Activated CD8-positive, alpha-beta T cell treated with anti-CD3 and anti-CD28 coated beads, Interleukin-2, amount 10 ng/mL, durations not matched to agents 7 days and 5 days (primary cell): ENCODE data around the gene SSNA1. TPM values are rescaled to one million over a fixed set of nuclear protein-coding genes. Genes with fewer than 3 reads are reported as not detected.

Experiments used
- microRNA-seq: library from miRNA; unstranded; fragments of <30 nt; microRNA quantifications from one replicate; pipeline ENCODE4 v1.2.0, GENCODE V29; 2022
- total RNA-seq, 2 experiments: library from RNA; stranded (reverse); gene quantifications; one replicate each; pipeline ENCODE4 v1.2.3, GENCODE V29; 2021

SSNA1 gene
- total RNA-seq, 2 experiments from 2014 or later, result 88.2 to 90.0 TPM

Small RNA genes within 50 kb of the gene (microRNA-seq; reads per million reads assigned to microRNA genes)
- gene MIR3621, result not detected

Other genes starting within 250 kb of the SSNA1 start
- 100 to 1,000 TPM; 103 to 104 TPM for gene FBXW5, start 243.9 kb upstream of the SSNA1 start, total RNA-seq
- 1 to 10 TPM; 1.4 to 1.5 TPM for gene C8G, start 243.4 kb upstream of the SSNA1 start, total RNA-seq
- gene LCN12, start 236.4 kb upstream of the SSNA1 start, total RNA-seq, result 1 to 10 TPM; 1.0 to 1.7 TPM
- gene PTGDS, start 211.2 kb upstream of the SSNA1 start, total RNA-seq, result 1 to 10 TPM; 1.2 to 1.4 TPM
- not detected for gene LCNL1, start 205.7 kb upstream of the SSNA1 start, total RNA-seq
- gene PAXX, start 196.3 kb upstream of the SSNA1 start, total RNA-seq, result 10 to 100 TPM; 80.6 to 85.2 TPM
- 1 to 10 TPM; 3.6 to 4.8 TPM for gene CLIC3, start 192.1 kb upstream of the SSNA1 start, total RNA-seq
- 10 to 100 TPM; 61.5 to 62.0 TPM for gene ABCA2, start 160.4 kb upstream of the SSNA1 start, total RNA-seq
- 1 to 10 TPM; 2.5 to 2.6 TPM for gene FUT7, start 156.6 kb upstream of the SSNA1 start, total RNA-seq
- 10 to 100 TPM; 20.1 to 29.9 TPM for gene NPDC1, start 142.5 kb upstream of the SSNA1 start, total RNA-seq
- gene ENTPD2, start 134.6 kb upstream of the SSNA1 start, total RNA-seq, result under 1 TPM in 1 of 2 experiments, not detected in 1; 0.34 TPM
- gene SAPCD2, start 118.1 kb upstream of the SSNA1 start, total RNA-seq, result 10 to 100 TPM; 56.8 to 57.0 TPM
- gene UAP1L1, start 111.2 kb upstream of the SSNA1 start, total RNA-seq, result 10 to 100 TPM; 63.1 to 66.8 TPM
- 10 to 100 TPM; 42.2 to 49.2 TPM for gene MAN1B1, start 101.7 kb upstream of the SSNA1 start, total RNA-seq
- 100 to 1,000 TPM; 248 TPM for gene DPP7, start 73.9 kb upstream of the SSNA1 start, total RNA-seq
- not detected for gene GRIN1, start 49.5 kb upstream of the SSNA1 start, total RNA-seq
- gene LRRC26, start 18.6 kb upstream of the SSNA1 start, total RNA-seq, result not detected
- gene TMEM210, start 16.6 kb upstream of the SSNA1 start, total RNA-seq, result under 1 TPM; 0.29 to 0.32 TPM
- gene ANAPC2, start 116 bp upstream of the SSNA1 start, total RNA-seq, result 10 to 100 TPM; 60.2 to 64.1 TPM
- gene TPRN, start 12.1 kb downstream of the SSNA1 start, total RNA-seq, result 10 to 100 TPM; 10.9 to 12.0 TPM
- 10 to 100 TPM; 34.6 to 36.6 TPM for gene TMEM203, start 17.0 kb downstream of the SSNA1 start, total RNA-seq
- 10 to 100 TPM; 44.7 to 45.5 TPM for gene NDOR1, start 17.0 kb downstream of the SSNA1 start, total RNA-seq
- 1 to 10 TPM; 3.6 to 4.5 TPM for gene RNF208, start 33.6 kb downstream of the SSNA1 start, total RNA-seq
- under 1 TPM; 0.42 to 0.50 TPM for gene CYSRT1, start 36.5 kb downstream of the SSNA1 start, total RNA-seq
- gene RNF224, start 38.8 kb downstream of the SSNA1 start, total RNA-seq, result not detected
- gene SLC34A3, start 42.2 kb downstream of the SSNA1 start, total RNA-seq, result not detected
- 100 to 1,000 TPM; 417 to 432 TPM for gene TUBB4B, start 52.6 kb downstream of the SSNA1 start, total RNA-seq
- gene STPG3, start 62.6 kb downstream of the SSNA1 start, total RNA-seq, result not detected
- 10 to 100 TPM; 68.6 to 68.8 TPM for gene NELFB, start 66.7 kb downstream of the SSNA1 start, total RNA-seq
- 1 to 10 TPM; 6.6 to 7.0 TPM for gene TOR4A, start 89.0 kb downstream of the SSNA1 start, total RNA-seq
- 1 to 10 TPM; 1.4 to 1.5 TPM for gene NRARP, start 113.6 kb downstream of the SSNA1 start, total RNA-seq
- 10 to 100 TPM in 1 of 2 experiments, 1 to 10 TPM in 1; 10.0 to 10.9 TPM for gene EXD3, start 234.5 kb downstream of the SSNA1 start, total RNA-seq
- gene NOXA1, start 234.7 kb downstream of the SSNA1 start, total RNA-seq, result under 1 TPM; 0.52 to 0.58 TPM